Panc1 (cell line): ENCODE measurements around the gene CYP26B1. TPM values are rescaled to one million over a fixed set of nuclear protein-coding genes. Genes with fewer than 3 reads are reported as not detected.

Source experiments
- ATAC-seq: fragments of 200-7000 bp; cut with Tn5 transposase; 2 replicates; pipeline ENCODE4 v1.9.1; 2020; ENCODE audit warnings: mild to moderate bottlenecking, moderate library complexity
- BruUV-seq: library from RNA; stranded (reverse); fragments of 400-500 nt; replicated peaks from 2 replicates; lab custom pipeline; 2021; lab: Mats Ljungman, UMichigan
- CTCF ChIA-PET: fragments of 300-600 bp; sonication (Branson Sonifier 250); formaldehyde crosslinking; loops from one replicate; lab custom pipeline; 2022; ENCODE audit warnings: antibody characterized with exemption; lab: Charles Lee
- POLR2A ChIA-PET: fragments of 300-600 bp; sonication (Branson Sonifier 250); formaldehyde crosslinking; loops from one replicate; lab custom pipeline; 2022; ENCODE audit warnings: antibody characterized with exemption; lab: Charles Lee
- DNase-seq: peaks from one replicate; pipeline ENCODE4 v3.0.0-alpha.2; 2010; ENCODE audit warnings: low read depth, low spot score
- H3K27ac ChIP-seq: 2 replicates; pipeline ENCODE4 v1.5.1; 2011; ENCODE audit warnings: mild to moderate bottlenecking, low read length, inconsistent platforms
- H3K27me3 ChIP-seq: fragments of 200-500 bp; sonication (Bioruptor generic); 2 replicates; pipeline ENCODE4 v1.6.0; 2014; ENCODE audit warnings: low read length, inconsistent platforms; ENCODE audit not compliant: control insufficient read depth, insufficient read depth
- H3K36me3 ChIP-seq: fragments of 200-500 bp; sonication (Bioruptor generic); 2 replicates; pipeline ENCODE4 v1.5.1; 2014; ENCODE audit warnings: inconsistent platforms, mild to moderate bottlenecking, low read length, moderate library complexity; ENCODE audit not compliant: control insufficient read depth, insufficient read depth
- H3K4me1 ChIP-seq: 2 replicates; pipeline ENCODE4 v1.5.1; 2011; ENCODE audit warnings: inconsistent platforms, mild to moderate bottlenecking, low read length, moderate library complexity; ENCODE audit not compliant: control insufficient read depth, insufficient read depth
- H3K4me3 ChIP-seq, 2 experiments: 2 replicates each; pipeline ENCODE4 v1.5.1; 2011 to 2012; ENCODE audit warnings: low read depth in 2 of 2, low read length in 2 of 2, mild to moderate bottlenecking in 2 of 2, inconsistent platforms in 1 of 2, moderate library complexity in 1 of 2
- H3K9me3 ChIP-seq: fragments of 200-500 bp; sonication (Bioruptor generic); 2 replicates; pipeline ENCODE4 v1.5.1; 2014; ENCODE audit warnings: low read depth, mild to moderate bottlenecking, inconsistent platforms, low read length, moderate library complexity; ENCODE audit not compliant: control insufficient read depth, insufficient read depth
- CTCF ChIP-seq: fragments of 450-650 bp; IDR thresholded peaks from 2 replicates; pipeline ENCODE4 v1.5.1; 2017; ENCODE audit warnings: mild to moderate bottlenecking
- POLR2AphosphoS5 ChIP-seq: IDR thresholded peaks from 2 replicates; pipeline ENCODE4 v1.6.1; 2012; ENCODE audit warnings: mild to moderate bottlenecking, low read depth, low read length, moderate library complexity
- REST ChIP-seq, 2 experiments: IDR thresholded peaks; 2 replicates each; pipeline ENCODE4 v1.6.1; 2011 to 2012; ENCODE audit warnings: low read depth in 2 of 2, control low read depth in 1 of 2, low read length in 1 of 2, mild to moderate bottlenecking in 1 of 2, moderate library complexity in 1 of 2; ENCODE audit not compliant: insufficient read depth in 1 of 2
- SIN3A ChIP-seq: IDR thresholded peaks from 2 replicates; pipeline ENCODE4 v1.6.1; 2012; ENCODE audit warnings: low read depth, mild to moderate bottlenecking, low read length, moderate library complexity, borderline replicate concordance; ENCODE audit not compliant: insufficient read depth
- TCF7L2 ChIP-seq: IDR thresholded peaks from 2 replicates; pipeline ENCODE4 v1.6.1; 2011; ENCODE audit warnings: mild to moderate bottlenecking, low read depth, low read length, inconsistent platforms
- in situ Hi-C: cut with HindIII; loops from 2 replicates; pipeline ENCODE4 v1.10.0; 2016; ENCODE audit warnings: low sequenced_read_pairs, low pct_unique_long_range_greater_than_20kb
- intact Hi-C: fragments of 100-400 bp; cut with micrococcal nuclease; formaldehyde crosslinking; loops from one replicate; pipeline ENCODE4 v1.10.0; 2022; ENCODE audit not compliant: unreplicated experiment
- total RNA-seq: library from RNA; stranded (reverse); gene quantifications from one replicate; pipeline ENCODE4 v1.2.1, GENCODE V29; 2021; ENCODE audit not compliant: unreplicated experiment

Gene CYP26B1
- total RNA-seq, 1 experiment from 2014 or later, result 12.3 TPM

- ATAC-seq (no peak), DNase-seq (no peak)
- no TSS peak for BruUV-seq
- no peak overlapping the region for H3K27ac ChIP-seq
- POLR2A ChIA-PET, result no interaction called here
- in situ Hi-C loops, result no loop called here
- intact Hi-C loops, result no loop called here
- CTCF ChIA-PET, result no interaction called here
- no peaks in the 10 kb centered on the region for H3K36me3 ChIP-seq
- no peaks in the 10 kb centered on the region for H3K9me3 ChIP-seq
- H3K27me3 ChIP-seq, result no peaks in the 10 kb centered on the region
- H3K4me3 ChIP-seq, result no peak overlapping the region
- peaks cover 7% of the 10 kb centered on the region for H3K4me1 ChIP-seq
- TF ChIP-seq SIN3A, result no peak
- TF ChIP-seq REST (IDR thresholded peaks at IDR 0.05; ENCODE audit: insufficient read depth in 1 of 2, low read depth in 2 of 2, low read length in 1 of 2), result no peak
- no peak for TF ChIP-seq TCF7L2
- no peak for TF ChIP-seq POLR2AphosphoS5
- no peak for TF ChIP-seq CTCF
Observed at GRCh38 chr2:72135921-72136320, 11.7 kb downstream of the CYP26B1 start.

- DNase-seq (no peak), ATAC-seq (no peak)
- TF ChIP-seq CTCF (no peak), TCF7L2 (no peak), REST (IDR thresholded peaks at IDR 0.05; ENCODE audit: insufficient read depth in 1 of 2, low read depth in 2 of 2, low read length in 1 of 2) (no peak), POLR2AphosphoS5 (no peak), SIN3A (no peak)
- intact Hi-C loops, result no loop called here
- Histone ChIP-seq H3K4me3 (no peak overlapping the region), H3K27me3 (no peaks in the 10 kb centered on the region), H3K9me3 (no peaks in the 10 kb centered on the region), H3K36me3 (no peaks in the 10 kb centered on the region), H3K4me1 (peaks cover 7% of the 10 kb centered on the region), H3K27ac (no peak overlapping the region)
- POLR2A ChIA-PET, result no interaction called here
- no TSS peak for BruUV-seq
- in situ Hi-C loops, result no loop called here
- CTCF ChIA-PET, result interaction anchor here (0.6 kb wide), 1 partner anchor 1006 kb away, joined by 3 read pairs; no protein-coding TSS in a partner anchor
Observed at GRCh38 chr2:72134997-72135800, 12.5 kb downstream of the CYP26B1 start.
